NCI-H1694 (cell line): ENCODE results near the gene TECTA.
"Not testable (repeated sequence)": the region's sequence is repeated elsewhere in the genome, so short reads cannot be mapped to it uniquely, and the experiment has no call there.

ENCODE experiments used
- DNase-seq: peaks from one replicate; lab custom pipeline; 2025; lab: John Stamatoyannopoulos, UW

The TECTA gene

GRCh38 chr11:121090145-121090721 lies 10.8 kb upstream of the TECTA start:
- DNase-seq, result no peak

- no peak for DNase-seq
These were observed 9.4 kb upstream of the TECTA start for GRCh38 chr11:121091492-121092152.

DNA sequence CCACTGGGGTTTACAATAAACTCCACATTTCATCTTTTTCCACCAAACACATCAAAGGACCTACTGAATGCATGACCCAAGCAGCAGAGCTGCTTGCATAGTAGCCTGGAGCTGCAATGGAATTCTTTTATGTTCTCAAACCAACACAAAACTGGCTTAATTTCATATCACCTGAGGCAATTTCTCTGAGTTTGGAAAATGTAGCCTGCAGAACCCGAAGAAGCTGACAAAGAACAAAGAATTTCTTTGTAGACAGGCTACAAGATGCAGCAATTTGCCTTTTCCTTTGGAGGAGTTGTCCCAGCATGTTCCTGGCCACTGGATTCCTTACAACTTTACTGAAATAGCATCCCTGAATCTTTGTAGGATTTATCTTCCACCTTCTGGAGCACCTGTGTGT lies 5.5 kb upstream of the TECTA start:
- no peak for DNase-seq

- DNase-seq, result no peak
These were observed 1.7 kb upstream of the TECTA start for GRCh38 chr11:121099364-121099763.

DNA sequence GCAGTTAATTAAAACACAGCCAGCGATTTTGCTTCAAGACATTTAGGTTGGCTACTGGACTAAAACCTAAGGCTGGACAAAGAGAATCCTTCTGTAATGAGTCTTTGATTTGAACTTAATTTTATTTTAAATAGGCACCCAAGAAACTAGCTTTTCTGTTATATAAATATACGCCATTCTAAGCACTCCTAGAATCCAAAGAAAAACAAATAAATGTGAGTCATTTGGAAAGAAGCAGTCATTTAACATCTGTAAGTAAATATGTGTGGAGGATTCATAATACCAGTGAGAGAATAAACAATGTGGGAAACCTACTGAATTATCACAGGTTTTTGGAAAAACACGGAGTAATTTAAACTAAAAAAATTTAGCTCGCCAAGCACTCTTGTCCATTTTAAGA lies 1.2 kb upstream of the TECTA start:
- no peak for DNase-seq

- no peak for DNase-seq
These were observed 3.3 kb downstream of the TECTA start for GRCh38 chr11:121104312-121104762.

DNA sequence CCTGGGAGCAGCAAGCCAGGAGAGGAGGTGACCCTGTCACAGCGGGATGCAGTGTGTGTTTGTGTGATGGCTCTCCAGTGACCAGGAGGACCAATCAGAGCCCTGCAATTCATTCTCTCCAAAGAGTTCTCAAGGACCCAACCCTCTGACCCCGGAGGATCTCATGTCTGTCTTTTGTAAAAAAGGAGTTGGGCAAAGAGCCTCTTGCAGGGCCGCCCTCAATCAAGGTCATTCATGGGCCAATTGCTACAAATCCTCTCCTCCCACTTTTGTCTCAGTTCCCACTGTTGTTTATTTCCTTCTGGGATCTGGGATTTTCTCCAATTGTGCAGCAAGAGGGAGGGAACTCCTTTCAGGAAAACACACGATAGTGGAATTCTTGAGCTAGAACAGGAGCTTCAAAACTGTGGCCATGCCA lies 4.0 kb downstream of the TECTA start:
- DNase-seq, result no peak

- DNase-seq, result no peak
These were observed 4.6 kb downstream of the TECTA start for GRCh38 chr11:121105481-121106195.

DNA sequence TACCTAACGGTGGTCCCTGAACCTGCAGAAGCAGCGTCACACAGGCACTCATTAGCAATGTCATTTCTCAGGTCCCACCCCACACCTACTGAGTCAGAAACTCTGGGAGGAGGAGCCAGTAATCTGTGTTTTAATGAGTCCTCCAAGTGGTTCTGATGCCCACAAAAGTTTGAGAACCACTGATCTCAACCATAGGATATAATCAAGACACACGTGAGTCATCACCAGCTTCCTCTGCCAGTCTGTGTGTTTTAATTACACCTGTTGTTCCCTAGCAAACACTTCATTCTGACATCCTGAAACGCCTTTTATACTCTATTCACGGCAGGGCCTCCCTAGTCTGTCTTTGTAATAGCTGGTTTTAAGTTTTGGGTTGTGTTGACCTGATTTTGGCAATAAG lies 5.8 kb downstream of the TECTA start:
- DNase-seq, result no peak

GRCh38 chr11:121108413-121108812 lies 7.4 kb downstream of the TECTA start:
- DNase-seq, result no peak

GRCh38 chr11:121109471-121109870 lies 8.4 kb downstream of the TECTA start:
- no peak for DNase-seq

DNA sequence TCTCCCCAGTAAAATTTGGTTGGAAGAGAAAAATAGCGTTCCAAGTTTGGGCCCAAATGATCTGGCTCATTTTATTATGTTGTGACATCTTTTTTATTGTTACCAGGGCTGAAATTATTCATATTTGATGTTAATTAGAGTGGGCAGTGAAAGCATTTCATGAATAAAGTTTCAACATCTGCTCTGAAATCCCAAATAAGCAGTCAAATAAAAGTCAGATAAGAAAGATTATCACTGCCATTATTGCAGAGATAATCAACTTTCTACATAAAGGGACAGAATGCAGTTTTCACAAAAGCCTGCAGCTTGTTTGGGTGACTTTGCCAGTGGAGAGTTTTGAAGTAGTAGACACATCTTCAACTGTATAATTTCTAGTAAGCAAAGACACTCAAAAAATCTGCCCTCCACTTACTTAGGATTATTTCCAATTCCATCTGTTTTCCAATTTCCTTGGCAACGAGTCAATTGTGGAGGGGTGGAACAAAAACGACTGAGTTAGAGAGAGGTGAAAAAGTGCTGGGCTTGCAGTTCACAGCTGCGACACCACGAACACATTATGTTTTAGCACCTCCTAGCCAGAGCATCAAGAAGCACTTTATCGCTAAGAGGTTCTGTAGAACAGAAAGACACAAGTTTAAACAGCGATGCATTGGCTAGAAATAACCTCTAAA lies 9.0 kb downstream of the TECTA start:
- no peak for DNase-seq

GRCh38 chr11:121110871-121111724 lies 10.1 kb downstream of the TECTA start:
- DNase-seq, result no peak

DNA sequence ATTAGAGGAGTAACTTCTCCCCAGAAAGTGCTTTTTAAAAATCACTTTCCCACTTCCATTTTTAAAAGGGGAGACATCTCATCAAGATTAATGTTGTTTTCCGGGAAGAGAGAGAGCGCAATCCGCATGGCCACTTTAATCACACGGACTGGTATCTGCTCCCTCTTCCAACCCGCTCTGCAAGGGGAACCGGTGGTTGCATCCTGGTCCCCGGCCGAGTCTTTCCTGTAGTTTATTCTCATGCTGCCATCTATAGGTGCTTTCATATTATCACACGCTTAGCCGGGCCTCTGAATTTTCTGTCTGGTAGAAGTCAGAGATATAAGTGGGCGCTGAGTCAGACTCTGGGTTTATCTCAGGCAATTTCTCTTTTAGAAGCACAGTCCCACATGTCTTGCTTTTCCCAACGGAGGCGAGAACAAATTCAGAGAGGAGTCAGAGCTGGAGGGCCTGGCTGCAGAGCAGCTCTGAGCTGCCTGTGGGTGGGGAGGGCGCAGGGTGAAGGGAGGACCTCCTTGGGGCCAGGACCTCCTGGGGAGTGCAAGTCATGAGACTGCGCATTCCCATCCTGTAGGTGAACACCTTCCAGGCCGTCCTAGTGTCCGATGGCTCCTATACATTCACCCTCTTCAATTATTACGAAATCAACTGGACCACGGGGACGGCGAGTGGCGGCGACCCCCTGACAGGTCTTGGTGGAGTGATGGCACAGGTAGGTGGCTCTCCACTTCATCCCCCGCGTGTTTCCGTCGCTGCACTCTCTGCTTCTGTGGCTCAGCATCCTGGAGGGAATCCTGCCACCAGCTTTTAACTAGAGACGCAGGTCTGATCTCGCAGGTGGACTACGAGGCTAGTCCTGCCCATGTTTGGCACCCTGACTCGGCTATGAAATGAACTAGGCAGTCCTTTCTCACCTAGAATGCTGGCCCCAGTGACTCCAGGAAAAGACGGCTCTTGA lies 11.7 kb downstream of the TECTA start:
- DNase-seq, result peak; percentile 14

- DNase-seq, result no peak
These were observed 12.6 kb downstream of the TECTA start for GRCh38 chr11:121113611-121114010.

DNA sequence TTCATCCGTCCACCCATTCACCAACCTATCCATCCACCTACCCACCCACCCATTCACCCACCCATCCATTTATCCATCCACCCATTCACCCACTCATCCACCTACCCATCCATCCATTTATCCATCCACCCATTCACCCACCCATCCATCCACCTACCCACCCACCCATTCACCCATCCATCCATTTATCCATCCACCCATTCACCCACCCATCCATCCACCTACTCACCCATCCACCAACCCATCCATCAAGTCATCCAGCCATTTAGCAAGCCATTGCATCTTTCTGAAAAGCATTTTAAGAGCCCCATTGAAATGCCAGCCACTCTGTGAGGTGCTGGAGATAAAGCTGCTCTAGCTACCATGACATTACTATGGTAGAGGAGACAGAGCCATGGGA lies 14.0 kb downstream of the TECTA start:
- DNase-seq, result not testable (repeated sequence)

GRCh38 chr11:121117788-121118187 lies 16.7 kb downstream of the TECTA start:
- no peak for DNase-seq

DNA sequence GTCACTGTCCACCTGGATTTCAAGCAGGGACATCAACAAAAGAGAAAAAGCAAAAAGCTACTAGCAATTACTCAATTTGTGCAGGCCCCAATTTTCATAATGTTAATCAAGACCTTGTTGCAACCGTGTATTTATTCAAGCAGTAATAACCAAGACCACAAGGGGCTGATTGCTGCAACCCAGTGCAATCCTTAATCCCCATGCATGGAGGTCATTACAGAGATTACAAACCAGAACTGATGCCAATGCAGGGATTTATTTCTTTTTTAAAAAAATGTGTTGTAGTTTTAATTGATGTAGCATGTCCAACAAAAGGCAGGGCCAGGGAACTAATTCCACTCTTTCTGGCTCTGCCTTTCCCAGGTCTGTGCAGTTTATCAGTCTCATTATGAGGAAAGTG lies 18.4 kb downstream of the TECTA start:
- DNase-seq, result no peak

- DNase-seq, result no peak
These were observed 21.3 kb downstream of the TECTA start for GRCh38 chr11:121122328-121122727.

- DNase-seq, result no peak
These were observed 22.5 kb downstream of the TECTA start for GRCh38 chr11:121123496-121124069.
